Gastroesophageal sphincter (tissue), 3 donors: ENCODE results near the gene SMPDL3A.

Experiments used
- CTCF ChIP-seq, 4 experiments: fragments of 200-600 bp in 2 of 4; fragments of 450-650 bp in 2 of 4; sonication (generic) in 1 of 4; IDR thresholded peaks; one replicate each; pipeline ENCODE4 v1.5.1; 2017 to 2019; ENCODE audit warnings: antibody characterized with exemption in 4 of 4, mild to moderate bottlenecking in 2 of 4, moderate library complexity in 2 of 4
- EP300 ChIP-seq: sonication (generic); formaldehyde crosslinking; IDR thresholded peaks from one replicate; pipeline ENCODE4 v1.6.1; 2017; ENCODE audit warnings: antibody characterized with exemption, mild to moderate bottlenecking
- POLR2A ChIP-seq, 2 donors: fragments of 450-650 bp; IDR thresholded peaks; one replicate each; pipeline ENCODE4 v1.6.1; 2017; ENCODE audit warnings: antibody characterized with exemption in 2 of 2, mild to moderate bottlenecking in 2 of 2, moderate library complexity in 1 of 2
- POLR2AphosphoS5 ChIP-seq: sonication (generic); formaldehyde crosslinking; IDR thresholded peaks from one replicate; pipeline ENCODE4 v1.6.1; 2017; ENCODE audit warnings: antibody characterized with exemption

GRCh38 chr6:122808121-122808885 lies 19.2 kb downstream of the SMPDL3A start:
- TF ChIP-seq POLR2AphosphoS5 (no peak), CTCF (IDR thresholded peaks at IDR 0.05) (no peak), POLR2A (IDR thresholded peaks at IDR 0.05) (no peak), EP300 (no peak)
